CD14-positive monocyte (primary cell): Measurements from ENCODE around the gene TLCD2. TPM values are rescaled to one million over a fixed set of nuclear protein-coding genes. Genes with fewer than 3 reads are reported as not detected.

Source experiments
- DNase-seq, 3 donors: peaks; one replicate each; pipeline ENCODE4 v3.0.0-alpha.2; 2011 to 2022
- H2AFZ ChIP-seq: 2 replicates; pipeline ENCODE4 v1.6.0; 2012; ENCODE audit warnings: mild to moderate bottlenecking, low read depth, low read length, inconsistent platforms; ENCODE audit not compliant: insufficient read depth, poor library complexity, severe bottlenecking
- H3K27ac ChIP-seq, 2 donors: 1 replicate in 1 of 2; 2 replicates in 1 of 2; pipeline ENCODE4 v1.5.1; 2012 to 2013; ENCODE audit warnings: low read length in 2 of 2, control low read depth in 1 of 2, inconsistent platforms in 1 of 2, low read depth in 1 of 2, mild to moderate bottlenecking in 1 of 2
- H3K27me3 ChIP-seq, 2 donors: one replicate each; pipeline versions ENCODE4 v1.6.0 to v1.6.1; 2011 to 2013; ENCODE audit warnings: low read length in 2 of 2; ENCODE audit not compliant: control insufficient read depth in 2 of 2, insufficient read depth in 2 of 2
- H3K36me3 ChIP-seq, 2 donors: replicated peaks in 1 of 2; 1 replicate in 1 of 2; 2 replicates in 1 of 2; pipeline versions ENCODE4 v1.5.1 to v1.6.1; 2012 to 2013; ENCODE audit warnings: low read length in 2 of 2, control low read depth in 1 of 2, inconsistent platforms in 1 of 2, mild to moderate bottlenecking in 1 of 2; ENCODE audit not compliant: insufficient read depth in 2 of 2, control insufficient read depth in 1 of 2
- H3K4me1 ChIP-seq, 2 donors: 1 replicate in 1 of 2; 2 replicates in 1 of 2; pipeline versions ENCODE4 v1.5.1 to v1.6.1; 2012 to 2013; ENCODE audit warnings: low read length in 2 of 2, control low read depth in 1 of 2, inconsistent platforms in 1 of 2, mild to moderate bottlenecking in 1 of 2, moderate library complexity in 1 of 2; ENCODE audit not compliant: insufficient read depth in 2 of 2, control insufficient read depth in 1 of 2
- H3K4me2 ChIP-seq: replicated peaks from 2 replicates; pipeline ENCODE3; 2012; ENCODE audit warnings: low read length, moderate library complexity, mild to moderate bottlenecking; ENCODE audit not compliant: poor library complexity, severe bottlenecking; ENCODE audit errors: extremely low read depth
- H3K4me3 ChIP-seq, 3 experiments: fragments of 200-600 bp in 1 of 3; sonication (generic) in 1 of 3; replicated peaks in 1 of 3; 1 replicate in 2 of 3; 2 replicates in 1 of 3; pipeline ENCODE4 v1.5.1; 2011 to 2013; ENCODE audit warnings: low read length in 3 of 3, mild to moderate bottlenecking in 3 of 3, control low read depth in 2 of 3, low read depth in 2 of 3, inconsistent platforms in 1 of 3, moderate library complexity in 1 of 3
- H3K79me2 ChIP-seq: 2 replicates; pipeline ENCODE4 v1.6.0; 2012; ENCODE audit warnings: mild to moderate bottlenecking, control low read depth, inconsistent platforms, low read length, moderate library complexity; ENCODE audit not compliant: insufficient read depth
- H3K9ac ChIP-seq: 2 replicates; pipeline ENCODE4 v1.6.0; 2017; ENCODE audit warnings: low read length, mild to moderate bottlenecking; ENCODE audit not compliant: insufficient read depth, poor library complexity, severe bottlenecking
- H3K9me3 ChIP-seq, 2 donors: replicated peaks in 1 of 2; 1 replicate in 1 of 2; 2 replicates in 1 of 2; pipeline versions ENCODE4 v1.5.1 to v1.6.1; 2012 to 2013; ENCODE audit warnings: low read length in 2 of 2, control low read depth in 1 of 2; ENCODE audit not compliant: control insufficient read depth in 1 of 2, insufficient read depth in 1 of 2
- H4K20me1 ChIP-seq: 2 replicates; pipeline ENCODE4 v1.6.0; 2012; ENCODE audit warnings: mild to moderate bottlenecking, low read length, control low read depth, moderate library complexity; ENCODE audit not compliant: insufficient read depth
- H3K27ac Mint-ChIP-seq, 7 donors: one replicate each; pipeline ENCODE4 v1.8.0; 2020; ENCODE audit warnings: mild to moderate bottlenecking in 7 of 7, mixed read lengths in 7 of 7, moderate library complexity in 6 of 7, inconsistent platforms in 2 of 7
- H3K27me3 Mint-ChIP-seq, 3 donors: one replicate each; pipeline ENCODE4 v1.8.0; 2021 to 2022; ENCODE audit warnings: low read depth in 3 of 3, mild to moderate bottlenecking in 3 of 3, mixed read lengths in 3 of 3, moderate library complexity in 3 of 3, inconsistent platforms in 1 of 3
- H3K36me3 Mint-ChIP-seq, 2 donors: one replicate each; pipeline ENCODE4 v1.8.0; 2020; ENCODE audit warnings: mixed read lengths in 2 of 2, inconsistent platforms in 1 of 2, mild to moderate bottlenecking in 1 of 2
- H3K4me1 Mint-ChIP-seq: one replicate; pipeline ENCODE4 v1.8.0; 2020; ENCODE audit warnings: mild to moderate bottlenecking, mixed read lengths
- H3K4me3 Mint-ChIP-seq, 2 donors: one replicate each; pipeline ENCODE4 v1.8.0; 2020; ENCODE audit warnings: mild to moderate bottlenecking in 2 of 2, mixed read lengths in 2 of 2, moderate library complexity in 1 of 2
- H3K9me3 Mint-ChIP-seq, 7 donors: one replicate each; pipeline ENCODE4 v1.8.0; 2020 to 2022; ENCODE audit warnings: mixed read lengths in 7 of 7, mild to moderate bottlenecking in 6 of 7, moderate library complexity in 6 of 7, inconsistent platforms in 2 of 7
- CTCF ChIP-seq: fragments of 200-600 bp; IDR thresholded peaks from one replicate; pipeline ENCODE4 v1.8.0; 2022; ENCODE audit warnings: antibody characterized with exemption, mild to moderate bottlenecking
- WGBS: methylation state at CpG from one replicate; pipeline ENCODE4 v1.1.5; 2013; ENCODE audit warnings: missing lambda C conversion rate; ENCODE audit not compliant: insufficient coverage; 5-methylcytosine and 5-hydroxymethylcytosine counted together
- intact Hi-C, 2 donors: fragments of 100-400 bp; cut with micrococcal nuclease; formaldehyde crosslinking; loops; one replicate each; pipeline versions ENCODE4 v1.15.0 to v1.15.1; 2023
- polyA plus RNA-seq, 3 donors: library from polyadenylated mRNA; depleted of rRNA in 1 of 3; unstranded in 2 of 3; stranded (reverse) in 1 of 3; fragments of 300-500 nt in 2 of 3; fragments of >200 nt in 1 of 3; fragmentation: Illumina TruSeq in 2 of 3; gene quantifications; 1 replicate in 2 of 3; 2 replicates in 1 of 3; pipeline ENCODE4 v1.2.3, GENCODE V29; 2012 to 2021

The TLCD2 gene
- polyA plus RNA-seq, 3 donors = 0.03 TPM; not detected in 2

DNA sequence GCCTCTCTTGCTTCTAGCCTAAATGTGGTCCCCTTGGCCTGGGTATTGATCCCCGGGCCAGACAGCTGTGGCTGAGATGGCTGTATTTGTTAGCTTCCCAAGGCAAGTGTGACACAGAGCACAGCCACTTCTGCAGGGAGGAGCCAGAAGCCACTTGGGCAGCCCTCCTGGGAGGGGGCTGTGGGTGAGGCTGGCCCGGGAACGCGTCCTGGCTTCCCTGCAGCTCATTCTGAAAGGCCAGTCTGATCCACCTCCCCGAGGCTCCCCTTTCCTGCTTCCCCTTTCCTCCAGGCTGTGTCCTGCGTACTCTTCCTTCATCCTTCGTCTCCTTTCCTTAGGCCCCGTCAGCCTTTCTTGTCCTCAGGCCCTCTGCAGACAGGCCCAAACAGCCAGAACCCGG lies 40.5 kb upstream of the TLCD2 start:
- Mint-ChIP-seq H3K27ac (no peak overlapping the region), H3K27me3 (peaks cover 0 to 7% (median 2%) of the 10 kb centered on the region in 3 donors), H3K4me3 (no peak overlapping the region), H3K4me1 (peaks cover 29% of the 10 kb centered on the region), H3K9me3 (peaks cover 0 to 5% (median 0%) of the 10 kb centered on the region in 7 donors), H3K36me3 (no peaks in the 10 kb centered on the region)
- H4K20me1 ChIP-seq = no peaks in the 10 kb centered on the region
- no peak overlapping the region for H3K27ac ChIP-seq
- no peaks in the 10 kb centered on the region for H3K36me3 ChIP-seq
- H3K4me1 ChIP-seq = peaks cover 29% of the 10 kb centered on the region in 2 donors
- H3K4me2 ChIP-seq = no peak overlapping the region
- no peaks in the 10 kb centered on the region for H3K79me2 ChIP-seq
- WGBS = 83% methylated on average over 6 of the region's 9 CpGs
- H3K9ac ChIP-seq = no peak overlapping the region
- TF ChIP-seq CTCF = no peak
- H3K9me3 ChIP-seq = no peaks in the 10 kb centered on the region
- H3K4me3 ChIP-seq = no peak overlapping the region
- no peaks in the 10 kb centered on the region for H3K27me3 ChIP-seq
- intact Hi-C loops = no loop called here
- no peak for DNase-seq
- H2AFZ ChIP-seq = no peak overlapping the region

DNA sequence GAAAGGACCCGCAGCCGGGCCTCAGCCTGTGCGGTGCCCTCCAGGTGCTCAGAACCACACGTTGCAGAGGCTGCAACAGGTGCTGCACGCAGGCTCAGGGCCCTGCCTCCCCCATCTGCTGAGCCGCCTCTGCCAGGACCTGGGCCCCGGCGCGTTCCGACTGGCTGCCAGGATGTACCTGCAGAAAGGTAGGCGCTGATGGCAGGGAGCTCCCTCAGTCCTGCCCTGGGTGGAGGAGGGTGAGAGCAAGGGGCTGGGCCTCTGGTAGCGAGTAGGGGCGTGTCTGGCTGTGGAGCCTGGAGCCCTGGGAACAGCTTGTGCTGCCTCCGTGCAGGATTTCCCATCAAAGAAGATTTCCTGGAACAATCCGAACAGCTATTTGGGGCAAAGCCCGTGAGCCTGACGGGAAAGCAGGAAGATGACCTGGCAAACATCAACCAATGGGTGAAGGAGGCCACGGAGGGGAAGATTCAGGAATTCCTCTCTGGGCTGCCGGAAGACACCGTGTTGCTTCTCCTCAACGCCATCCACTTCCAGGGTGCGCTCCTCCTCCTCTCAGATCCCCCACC lies 36.9 kb upstream of the TLCD2 start:
- Histone ChIP-seq H3K79me2 (no peaks in the 10 kb centered on the region), H3K4me3 (no peak overlapping the region), H3K27me3 (no peaks in the 10 kb centered on the region), H3K4me2 (no peak overlapping the region), H3K4me1 (peaks cover 2 to 5% of the 10 kb centered on the region in 2 donors), H3K9me3 (no peaks in the 10 kb centered on the region), H3K27ac (no peak overlapping the region), H4K20me1 (no peaks in the 10 kb centered on the region), H3K36me3 (no peaks in the 10 kb centered on the region), H2AFZ (no peak overlapping the region), H3K9ac (no peak overlapping the region)
- Mint-ChIP-seq H3K9me3 (peaks cover 0 to 5% (median 0%) of the 10 kb centered on the region in 7 donors), H3K4me1 (peaks cover 6% of the 10 kb centered on the region), H3K27ac (no peak overlapping the region), H3K27me3 (peaks cover 0 to 7% (median 2%) of the 10 kb centered on the region in 3 donors), H3K4me3 (no peak overlapping the region), H3K36me3 (no peaks in the 10 kb centered on the region)
- TF ChIP-seq CTCF = no peak
- 93% methylated on average over 19 of the region's 22 CpGs for whole genome bisulfite sequencing
- intact Hi-C loops = no loop called here
- no peak for DNase-seq
